Sigmoid colon (tissue), 7 donors: ENCODE data around the gene ANKRD53. TPM values are rescaled to one million over a fixed set of nuclear protein-coding genes. Genes with fewer than 3 reads are reported as not detected.

Experiments
- polyA plus RNA-seq, 3 donors: library from polyadenylated mRNA; stranded (reverse); fragments of 200-250 nt; gene quantifications; one replicate each; pipeline ENCODE4 v1.2.3, GENCODE V29; 2013
- small RNA-seq, 3 donors: library from RNA; depleted of rRNA; stranded (forward); fragments of <200 nt; gene quantifications; one replicate each; pipeline ENCODE3, GENCODE V24; 2016
- total RNA-seq, 4 donors: library from RNA; depleted of rRNA; stranded (reverse); fragments of >200 nt; gene quantifications; one replicate each; pipeline ENCODE4 v1.1.0, GENCODE V29; 2016
- donor health status: healthy with polysubstance abuse.
- donor health status: Bipolar disorder and iron deficiency.
- donor health status: healthy.

Gene ANKRD53
- total and polyA plus RNA-seq, 7 donors, result 0.49 to 1.9 (median 1.0) TPM; not detected in 1

Small RNA genes within 50 kb of the gene (small RNA-seq; reads per million reads assigned to genes)
- gene RN7SL160P, result 0 reads per million in 3 donors

Other genes starting within 250 kb of the ANKRD53 start
- 1 to 10 TPM; 1.3 to 5.8 (median 3.9) TPM for gene ADD2, start 210.4 kb upstream of the ANKRD53 start, total RNA-seq
- gene ADD2, start 210.4 kb upstream of the ANKRD53 start, polyA plus RNA-seq, result 1 to 10 TPM in 1 of 3 donors, under 1 TPM in 1, not detected in 1; under 0.01 to 2.7 TPM
- not detected for gene FIGLA, start 188.0 kb upstream of the ANKRD53 start, total RNA-seq
- not detected for gene FIGLA, start 188.0 kb upstream of the ANKRD53 start, polyA plus RNA-seq
- under 1 TPM in 1 of 4 donors, not detected in 3; 0.55 TPM for gene CLEC4F, start 158.0 kb upstream of the ANKRD53 start, total RNA-seq
- under 1 TPM in 1 of 3 donors, not detected in 2; 0.15 TPM for gene CLEC4F, start 158.0 kb upstream of the ANKRD53 start, polyA plus RNA-seq
- gene CD207, start 142.8 kb upstream of the ANKRD53 start, total RNA-seq, result under 1 TPM in 2 of 4 donors, not detected in 2; 0.27 to 0.71 TPM
- under 1 TPM in 1 of 3 donors, not detected in 2; 0.06 TPM for gene CD207, start 142.8 kb upstream of the ANKRD53 start, polyA plus RNA-seq
- 1 to 10 TPM in 1 of 4 donors, under 1 TPM in 1, not detected in 2; 0.83 to 1.8 TPM for gene VAX2, start 78.1 kb upstream of the ANKRD53 start, total RNA-seq
- gene VAX2, start 78.1 kb upstream of the ANKRD53 start, polyA plus RNA-seq, result under 1 TPM in 2 of 3 donors, not detected in 1; 0.07 to 0.60 TPM
- gene ATP6V1B1, start 42.7 kb upstream of the ANKRD53 start, total RNA-seq, result 1 to 10 TPM in 1 of 4 donors, under 1 TPM in 1, not detected in 2; 0.66 to 1.9 TPM
- gene ATP6V1B1, start 42.7 kb upstream of the ANKRD53 start, polyA plus RNA-seq, result under 1 TPM in 1 of 3 donors, not detected in 2; 0.16 TPM
- 10 to 100 TPM; 19.5 to 26.5 (median 22.8) TPM for gene TEX261, start 16.2 kb downstream of the ANKRD53 start, total RNA-seq
- 10 to 100 TPM; 12.0 to 47.6 (median 16.8) TPM for gene TEX261, start 16.2 kb downstream of the ANKRD53 start, polyA plus RNA-seq
- 10 to 100 TPM; 36.3 to 73.2 (median 64.2) TPM for gene NAGK, start 90.0 kb downstream of the ANKRD53 start, total RNA-seq
- gene NAGK, start 90.0 kb downstream of the ANKRD53 start, polyA plus RNA-seq, result 10 to 100 TPM; 60.0 to 93.1 (median 86.5) TPM
- 10 to 100 TPM in 3 of 4 donors, 1 to 10 TPM in 1; 8.1 to 23.5 (median 15.5) TPM for gene MCEE, start 151.6 kb downstream of the ANKRD53 start, total RNA-seq
- gene MCEE, start 151.6 kb downstream of the ANKRD53 start, polyA plus RNA-seq, result 10 to 100 TPM; 14.6 to 46.2 (median 43.2) TPM
- 10 to 100 TPM; 21.0 to 27.1 (median 24.0) TPM for gene MPHOSPH10, start 152.0 kb downstream of the ANKRD53 start, total RNA-seq
- gene MPHOSPH10, start 152.0 kb downstream of the ANKRD53 start, polyA plus RNA-seq, result 10 to 100 TPM; 11.1 to 19.4 (median 15.0) TPM
- 10 to 100 TPM in 3 of 4 donors, 1 to 10 TPM in 1; 8.0 to 13.2 (median 12.4) TPM for gene PAIP2B, start 248.5 kb downstream of the ANKRD53 start, total RNA-seq
- gene PAIP2B, start 248.5 kb downstream of the ANKRD53 start, polyA plus RNA-seq, result 1 to 10 TPM; 1.2 to 2.3 (median 1.8) TPM